Activated T-cell treated with anti-CD3 and anti-CD28 coated beads for 24 hours (primary cell): ENCODE data around the gene ARL14.

Source experiments
- DNase-seq: peaks from one replicate; pipeline ENCODE4 v3.0.0-alpha.2; 2020; ENCODE audit warnings: low read depth

The ARL14 gene

DNA sequence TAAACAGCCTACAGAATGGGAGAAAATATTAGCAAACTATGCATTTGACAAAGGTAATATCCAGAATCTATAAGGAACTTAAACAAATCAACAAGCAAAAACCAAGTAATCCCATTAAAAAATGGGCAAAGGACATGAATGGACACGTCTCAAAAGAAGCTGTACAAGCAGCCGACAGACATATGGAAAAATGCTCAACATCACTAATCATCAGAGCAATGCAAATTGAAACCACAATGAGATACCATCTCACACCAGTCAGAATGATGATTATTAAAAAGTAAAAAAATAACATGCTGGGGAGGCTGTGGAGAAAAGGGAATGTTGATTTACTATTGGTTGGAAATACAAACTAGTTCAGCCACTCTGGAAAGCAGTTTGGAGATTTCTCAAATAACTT is 48.4 kb downstream of the ARL14 start:
- DNase-seq: no peak
